ENCODE results near the gene GPR146.

The GPR146 gene

DNA sequence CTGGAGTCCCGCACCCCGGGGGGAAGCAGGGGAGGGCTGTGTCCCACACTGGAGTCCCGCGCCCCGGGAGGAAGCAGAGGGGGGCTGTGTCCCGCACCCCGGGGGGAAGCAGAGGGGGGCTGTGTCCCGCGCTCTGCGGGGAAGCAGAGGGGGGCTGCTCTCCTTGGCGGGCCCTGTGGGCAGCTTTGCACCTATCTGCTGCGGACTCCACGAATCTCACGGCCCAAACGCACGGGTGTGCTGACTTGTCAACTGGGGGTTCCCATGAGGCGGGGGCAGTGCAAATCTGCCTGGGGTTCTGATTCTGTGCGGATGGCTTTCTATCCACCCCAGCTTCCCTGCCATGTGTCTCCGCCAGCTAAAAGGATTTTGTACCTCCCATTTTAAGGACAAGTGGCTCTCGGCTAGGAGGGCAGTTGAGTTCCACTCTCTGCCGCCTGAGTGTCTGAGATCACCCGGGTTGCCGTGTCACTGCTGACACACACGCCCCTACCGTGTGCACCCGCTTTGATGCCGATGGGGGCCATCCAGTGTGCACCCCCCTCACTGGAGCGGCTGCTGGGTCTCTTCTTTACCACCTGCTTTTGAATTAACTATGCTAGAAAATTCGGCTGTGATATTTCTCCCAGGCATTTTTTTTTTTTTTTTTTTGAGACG is 64.0 kb downstream of the GPR146 start (continued):
- TF ChIP-seq BACH2 (CRISPR knock-in tag; IDR thresholded peaks at IDR 0.05; ENCODE audit: borderline replicate concordance), result no peak
- TF ChIP-seq ZFP3 (CRISPR knock-in tag; IDR thresholded peaks at IDR 0.05), result no peak
- no peak for TF ChIP-seq ARNTL (CRISPR knock-in tag; IDR thresholded peaks at IDR 0.05; ENCODE audit: borderline replicate concordance, low read depth)
- TF ChIP-seq, protein P1, sequence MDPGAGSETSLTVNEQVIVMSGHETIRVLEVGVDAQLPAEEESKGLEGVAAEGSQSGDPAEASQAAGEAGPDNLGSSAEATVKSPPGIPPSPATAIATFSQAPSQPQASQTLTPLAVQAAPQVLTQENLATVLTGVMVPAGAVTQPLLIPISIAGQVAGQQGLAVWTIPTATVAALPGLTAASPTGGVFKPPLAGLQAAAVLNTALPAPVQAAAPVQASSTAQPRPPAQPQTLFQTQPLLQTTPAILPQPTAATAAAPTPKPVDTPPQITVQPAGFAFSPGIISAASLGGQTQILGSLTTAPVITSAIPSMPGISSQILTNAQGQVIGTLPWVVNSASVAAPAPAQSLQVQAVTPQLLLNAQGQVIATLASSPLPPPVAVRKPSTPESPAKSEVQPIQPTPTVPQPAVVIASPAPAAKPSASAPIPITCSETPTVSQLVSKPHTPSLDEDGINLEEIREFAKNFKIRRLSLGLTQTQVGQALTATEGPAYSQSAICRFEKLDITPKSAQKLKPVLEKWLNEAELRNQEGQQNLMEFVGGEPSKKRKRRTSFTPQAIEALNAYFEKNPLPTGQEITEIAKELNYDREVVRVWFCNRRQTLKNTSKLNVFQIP (CRISPR knock-in tag; IDR thresholded peaks at IDR 0.05; ENCODE audit: borderline replicate concordance, low read depth), result no peak
- TF ChIP-seq ZNF8 (CRISPR knock-in tag; IDR thresholded peaks at IDR 0.05), result no peak
- TF ChIP-seq TCF4 (CRISPR knock-in tag; IDR thresholded peaks at IDR 0.05; ENCODE audit: borderline replicate concordance), result no peak
- no peak for TF ChIP-seq TOX (CRISPR knock-in tag; IDR thresholded peaks at IDR 0.05; ENCODE audit: borderline replicate concordance)
- TF ChIP-seq OSR1 (CRISPR knock-in tag; IDR thresholded peaks at IDR 0.05), result no peak
- no peak for TF ChIP-seq PPARA (CRISPR knock-in tag; IDR thresholded peaks at IDR 0.05; ENCODE audit: borderline replicate concordance)
- no peak for TF ChIP-seq ZC3H10 (CRISPR knock-in tag; IDR thresholded peaks at IDR 0.05)
- TF ChIP-seq, protein P2, sequence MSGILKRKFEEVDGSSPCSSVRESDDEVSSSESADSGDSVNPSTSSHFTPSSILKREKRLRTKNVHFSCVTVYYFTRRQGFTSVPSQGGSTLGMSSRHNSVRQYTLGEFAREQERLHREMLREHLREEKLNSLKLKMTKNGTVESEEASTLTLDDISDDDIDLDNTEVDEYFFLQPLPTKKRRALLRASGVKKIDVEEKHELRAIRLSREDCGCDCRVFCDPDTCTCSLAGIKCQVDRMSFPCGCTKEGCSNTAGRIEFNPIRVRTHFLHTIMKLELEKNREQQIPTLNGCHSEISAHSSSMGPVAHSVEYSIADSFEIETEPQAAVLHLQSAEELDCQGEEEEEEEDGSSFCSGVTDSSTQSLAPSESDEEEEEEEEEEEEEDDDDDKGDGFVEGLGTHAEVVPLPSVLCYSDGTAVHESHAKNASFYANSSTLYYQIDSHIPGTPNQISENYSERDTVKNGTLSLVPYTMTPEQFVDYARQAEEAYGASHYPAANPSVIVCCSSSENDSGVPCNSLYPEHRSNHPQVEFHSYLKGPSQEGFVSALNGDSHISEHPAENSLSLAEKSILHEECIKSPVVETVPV (CRISPR knock-in tag; IDR thresholded peaks at IDR 0.05), result no peak
